H1 (cell line): Measurements from ENCODE around the gene AICDA. TPM values are rescaled to one million over a fixed set of nuclear protein-coding genes. Genes with fewer than 3 reads are reported as not detected.

Source experiments
- CTCF ChIA-PET: fragments of 300-600 bp; sonication (Branson Sonifier 250); formaldehyde crosslinking; loops from one replicate; lab custom pipeline; 2021; ENCODE audit not compliant: partially characterized antibody; lab: Charles Lee
- POLR2A ChIA-PET: fragments of 300-600 bp; sonication (Branson Sonifier 250); formaldehyde crosslinking; loops from one replicate; lab custom pipeline; 2021; ENCODE audit warnings: inconsistent platforms; ENCODE audit not compliant: partially characterized antibody; lab: Charles Lee
- DNase-seq, 2 experiments: peaks; one replicate each; pipeline versions ENCODE4 v3.0.0 to v3.0.0-alpha.2; 2010 to 2022; ENCODE audit warnings: low spot score in 2 of 2, low read depth in 1 of 2, mixed read lengths in 1 of 2
- FAIRE-seq: peaks from 2 replicates; lab custom pipeline; 2011; peaks lifted over from hg19 to GRCh38; lab: Jason Lieb, UNC
- H2AFZ ChIP-seq: 2 replicates; pipeline ENCODE4 v1.8.1; 2012; ENCODE audit warnings: low read length, inconsistent platforms
- H2AK5ac ChIP-seq: 2 replicates; pipeline ENCODE4 v1.6.1; 2013; ENCODE audit warnings: low read depth, low read length
- H2BK120ac ChIP-seq: replicated peaks from 2 replicates; pipeline ENCODE3; 2013; ENCODE audit warnings: low read depth, low read length, inconsistent platforms
- H2BK12ac ChIP-seq: 2 replicates; pipeline ENCODE4 v1.6.1; 2013; ENCODE audit warnings: low read depth, low read length
- H2BK15ac ChIP-seq: 2 replicates; pipeline ENCODE4 v1.6.1; 2013; ENCODE audit warnings: low read length
- H2BK20ac ChIP-seq: 2 replicates; pipeline ENCODE4 v1.6.1; 2013; ENCODE audit warnings: low read length
- H2BK5ac ChIP-seq: 2 replicates; pipeline ENCODE4 v1.6.1; 2013; ENCODE audit warnings: low read depth, low read length
- H3K14ac ChIP-seq: 2 replicates; pipeline ENCODE4 v1.6.1; 2013; ENCODE audit warnings: inconsistent platforms; ENCODE audit not compliant: insufficient read length
- H3K18ac ChIP-seq: 2 replicates; pipeline ENCODE4 v1.6.1; 2013; ENCODE audit warnings: low read length; ENCODE audit errors: extremely low read depth
- H3K23ac ChIP-seq: 2 replicates; pipeline ENCODE4 v1.6.1; 2013; ENCODE audit warnings: inconsistent platforms; ENCODE audit not compliant: insufficient read length
- H3K23me2 ChIP-seq: 2 replicates; pipeline ENCODE4 v1.6.1; 2013; ENCODE audit warnings: low read depth, low read length
- H3K27ac ChIP-seq: 2 replicates; pipeline ENCODE4 v1.6.1; 2011; ENCODE audit warnings: low read depth, low read length, inconsistent platforms
- H3K27me3 ChIP-seq, 4 experiments: replicated peaks in 1 of 4; 1 replicate in 1 of 4; 2 replicates in 3 of 4; pipeline versions ENCODE4 v1.6.1 to v1.8.1; 2011 to 2013; ENCODE audit warnings: low read length in 3 of 4, mild to moderate bottlenecking in 3 of 4, inconsistent platforms in 2 of 4, mixed read lengths in 2 of 4, moderate library complexity in 1 of 4; ENCODE audit not compliant: control insufficient read depth in 3 of 4, insufficient read depth in 3 of 4; ENCODE audit errors: extremely low read depth in 1 of 4
- H3K36me3 ChIP-seq, 4 experiments: 2 replicates each; pipeline versions ENCODE4 v1.6.1 to v1.8.1; 2011 to 2013; ENCODE audit warnings: mild to moderate bottlenecking in 4 of 4, low read length in 3 of 4, moderate library complexity in 2 of 4, control low read depth in 1 of 4, inconsistent platforms in 1 of 4; ENCODE audit not compliant: insufficient read depth in 4 of 4, control insufficient read depth in 2 of 4
- H3K4ac ChIP-seq: replicated peaks from 2 replicates; pipeline ENCODE3; 2013; ENCODE audit warnings: low read length, low read depth, mixed read lengths, inconsistent platforms; ENCODE audit not compliant: insufficient read length
- H3K4me1 ChIP-seq, 4 experiments: replicated peaks in 1 of 4; 1 replicate in 1 of 4; 2 replicates in 3 of 4; pipeline versions ENCODE4 v1.6.1 to v1.8.1; 2011 to 2013; ENCODE audit warnings: low read length in 3 of 4, inconsistent platforms in 2 of 4, mixed read lengths in 1 of 4; ENCODE audit not compliant: insufficient read depth in 4 of 4, control insufficient read depth in 3 of 4
- H3K4me2 ChIP-seq, 2 experiments: 2 replicates each; pipeline versions ENCODE4 v1.6.1 to v1.8.1; 2011 to 2013; ENCODE audit warnings: low read depth in 2 of 2, low read length in 2 of 2, control low read depth in 1 of 2, inconsistent platforms in 1 of 2, mild to moderate bottlenecking in 1 of 2; ENCODE audit not compliant: insufficient read depth in 1 of 2
- H3K4me3 ChIP-seq, 4 experiments: fragments of 200-600, 300-600 bp in 1 of 4; sonication (generic), shearing (Covaris generic), sonication (Bioruptor Twin) in 1 of 4; 2 replicates each; pipeline versions ENCODE4 v1.5.1 to v1.8.1; 2011 to 2016; ENCODE audit warnings: low read length in 4 of 4, low read depth in 3 of 4, control low read depth in 2 of 4, inconsistent platforms in 2 of 4, mild to moderate bottlenecking in 2 of 4, mixed read lengths in 1 of 4, moderate library complexity in 1 of 4; ENCODE audit not compliant: insufficient read depth in 2 of 4; ENCODE audit errors: extremely low read depth in 1 of 4
- H3K56ac ChIP-seq: replicated peaks from 2 replicates; pipeline ENCODE3; 2013; ENCODE audit warnings: low read depth, mild to moderate bottlenecking, mixed read lengths, low read length, inconsistent platforms; ENCODE audit not compliant: insufficient read length
- H3K79me1 ChIP-seq: 2 replicates; pipeline ENCODE4 v1.6.1; 2013; ENCODE audit warnings: low read depth, low read length, control low read depth
- H3K79me2 ChIP-seq, 2 experiments: 2 replicates each; pipeline versions ENCODE4 v1.6.1 to v1.8.1; 2012 to 2013; ENCODE audit warnings: low read length in 2 of 2, mild to moderate bottlenecking in 2 of 2, inconsistent platforms in 1 of 2; ENCODE audit not compliant: insufficient read depth in 2 of 2, control insufficient read depth in 1 of 2
- H3K9ac ChIP-seq, 4 experiments: replicated peaks in 1 of 4; 1 replicate in 1 of 4; 2 replicates in 3 of 4; pipeline versions ENCODE4 v1.6.1 to v1.8.1; 2011 to 2013; ENCODE audit warnings: low read depth in 3 of 4, low read length in 3 of 4, control low read depth in 2 of 4, mild to moderate bottlenecking in 2 of 4, moderate library complexity in 2 of 4, inconsistent platforms in 1 of 4; ENCODE audit errors: extremely low read depth in 1 of 4
- H3K9me3 ChIP-seq, 2 experiments: 2 replicates each; pipeline versions ENCODE4 v1.6.1 to v1.8.1; 2012 to 2013; ENCODE audit warnings: mild to moderate bottlenecking in 2 of 2, moderate library complexity in 2 of 2, control low read depth in 1 of 2, inconsistent platforms in 1 of 2, low read depth in 1 of 2, low read length in 1 of 2, mixed read lengths in 1 of 2; ENCODE audit not compliant: insufficient read depth in 2 of 2
- H4K20me1 ChIP-seq, 2 experiments: replicated peaks in 1 of 2; 2 replicates each; pipeline versions ENCODE3 to v1.8.1; 2011 to 2013; ENCODE audit warnings: inconsistent platforms in 2 of 2, low read length in 2 of 2, mild to moderate bottlenecking in 1 of 2; ENCODE audit not compliant: insufficient read depth in 2 of 2, control insufficient read depth in 1 of 2
- H4K5ac ChIP-seq: 2 replicates; pipeline ENCODE4 v1.6.1; 2013; ENCODE audit warnings: low read length, low read depth, mixed read lengths, inconsistent platforms; ENCODE audit not compliant: insufficient read length
- H4K8ac ChIP-seq: 2 replicates; pipeline ENCODE4 v1.8.0; 2013; ENCODE audit warnings: mild to moderate bottlenecking, moderate library complexity, low read length, inconsistent platforms; ENCODE audit not compliant: insufficient read depth; ENCODE audit errors: extremely low read depth
- H4K91ac ChIP-seq: replicated peaks from 2 replicates; pipeline ENCODE3; 2013; ENCODE audit warnings: low read length, mixed read lengths, inconsistent platforms; ENCODE audit not compliant: insufficient read length
- CBX8 ChIP-seq: fragments of 300-800, 300-1000 bp; sonication (generic); IDR thresholded peaks from 2 replicates; pipeline ENCODE4 v1.7.1; 2016; ENCODE audit warnings: low read depth, low read length, borderline replicate concordance
- JUND ChIP-seq: IDR thresholded peaks from 2 replicates; pipeline ENCODE4 v1.6.1; 2011; ENCODE audit warnings: mild to moderate bottlenecking, improper control_type of control experiment, low read length
- NRF1 ChIP-seq: IDR thresholded peaks from 2 replicates; pipeline ENCODE4 v1.6.1; 2011; ENCODE audit warnings: mild to moderate bottlenecking, low read depth, low read length, improper control_type of control experiment
- SAP30 ChIP-seq: fragments of 300-600 bp; sonication (generic); IDR thresholded peaks from 2 replicates; pipeline ENCODE4 v1.7.1; 2012; ENCODE audit warnings: low read length, moderate library complexity, mild to moderate bottlenecking, inconsistent platforms; ENCODE audit not compliant: insufficient read depth, insufficient replicate concordance
- YY1 ChIP-seq: IDR thresholded peaks from 2 replicates; pipeline ENCODE4 v1.6.1; 2011; ENCODE audit warnings: low read depth, mild to moderate bottlenecking, low read length
- WGBS, 2 experiments: shearing (Covaris generic) in 1 of 2; methylation state at CpG; one replicate each; pipeline versions ENCODE4 v1.1.6 to v1.1.7; 2013 to 2015; ENCODE audit warnings: low lambda C conversion rate in 2 of 2, mixed read lengths in 2 of 2, inconsistent platforms in 1 of 2, low coverage in 1 of 2, missing lambda C conversion rate in 1 of 2; ENCODE audit not compliant: insufficient replicate concordance in 2 of 2, insufficient coverage in 1 of 2, insufficient read length in 1 of 2; ENCODE audit errors: extremely low coverage in 1 of 2, missing lambda C conversion rate in 1 of 2; 5-methylcytosine and 5-hydroxymethylcytosine counted together
- polyA plus RNA-seq, 7 experiments: library from polyadenylated mRNA; depleted of rRNA in 3 of 7; stranded (reverse) in 5 of 7; unstranded in 2 of 7; fragments of >200 nt in 5 of 7; fragments of 200-250 nt in 2 of 7; gene quantifications; 1 replicate in 5 of 7; 2 replicates in 1 of 7; 4 replicates in 1 of 7; pipeline versions ENCODE4 v1.2.1 to v1.2.3, GENCODE V29; 2011 to 2013; ENCODE audit warnings: missing spikeins in 2 of 7, mixed read lengths in 2 of 7
- total RNA-seq: library from RNA; stranded (reverse); fragmentation: NEBNext Ultra II Directional; extraction: Animal tissue kit (Norgen Biotek cat#: 25700); gene quantifications from 2 replicates; pipeline ENCODE4 v1.2.1, GENCODE V29; 2021

AICDA gene
- total and polyA plus RNA-seq, 2 of the 8 experiments (the other 6 are each of a cell fraction or from before 2014, with no cell fraction given): not detected

DNA sequence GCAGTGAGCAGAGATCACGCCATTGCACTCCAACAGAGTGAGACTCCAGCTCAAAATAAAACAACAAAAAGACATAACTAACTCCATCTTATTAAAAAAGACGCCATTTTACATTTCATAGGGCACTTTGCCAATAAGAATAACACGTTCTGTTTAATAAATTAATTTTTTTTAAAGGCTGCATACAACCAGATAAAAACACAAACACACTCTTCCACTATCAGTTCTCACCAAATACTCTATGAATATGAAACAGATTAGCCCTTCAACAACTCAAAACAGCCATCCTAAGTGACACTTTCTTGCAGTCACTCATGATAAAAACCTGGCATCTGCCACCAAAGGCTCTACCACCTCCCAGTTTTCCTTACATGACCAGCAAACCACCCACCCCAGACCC, 16.1 kb downstream of the AICDA start:
- H4K91ac ChIP-seq: no peak overlapping the region
- H4K20me1 ChIP-seq: no peaks in the 10 kb centered on the region
- no peaks in the 10 kb centered on the region for H3K9me3 ChIP-seq
- H3K4me3 ChIP-seq: no peak overlapping the region
- no peaks in the 10 kb centered on the region for H3K79me1 ChIP-seq
- H3K27ac ChIP-seq: no peak overlapping the region
- H2BK12ac ChIP-seq: no peak overlapping the region
- ChIA-PET CTCF (interaction anchor here (1.3 to 7.5 kb wide), 3 partner anchors 13 to 84 kb away, joined by 4 to 57 read pairs (median 10); no protein-coding TSS in a partner anchor), POLR2A (no interaction called here)
- H2BK5ac ChIP-seq: no peak overlapping the region
- no peak overlapping the region for H3K56ac ChIP-seq
- H4K5ac ChIP-seq: no peak overlapping the region
- no peak overlapping the region for H4K8ac ChIP-seq
- no peak overlapping the region for H2AK5ac ChIP-seq
- DNase-seq (no peak), FAIRE-seq (no peak)
- H3K4me2 ChIP-seq: no peak overlapping the region
- no peak overlapping the region for H3K23ac ChIP-seq
- no peak overlapping the region for H3K14ac ChIP-seq
- H3K9ac ChIP-seq: no peak overlapping the region
- no peaks in the 10 kb centered on the region for H3K79me2 ChIP-seq
- no peaks in the 10 kb centered on the region; the same call in 1 of the 2 replicates for H3K23me2 ChIP-seq
- no peak for TF ChIP-seq CBX8
- no peak for TF ChIP-seq JUND
- no peak for TF ChIP-seq NRF1
- no peak for TF ChIP-seq YY1
- TF ChIP-seq SAP30: no peak
- 91% methylated on average over 3 of the region's 3 CpGs; no CpG with 5 or more reads in 1 of the 2 experiments for WGBS, 2 experiments
- H3K27me3 ChIP-seq: no peaks in the 10 kb centered on the region
- H2BK15ac ChIP-seq: no peak overlapping the region
- no peaks in the 10 kb centered on the region for H3K36me3 ChIP-seq
- H2AFZ ChIP-seq: no peak overlapping the region
- H3K4ac ChIP-seq: no peak overlapping the region
- H3K18ac ChIP-seq: no peak overlapping the region
- no peak overlapping the region for H2BK120ac ChIP-seq
- no peak overlapping the region for H2BK20ac ChIP-seq
- H3K4me1 ChIP-seq: no peaks in the 10 kb centered on the region
